DMS 273 (cell line): ENCODE results near the gene NEURL1B.

Source experiments
- DNase-seq: peaks from one replicate; lab custom pipeline; 2025; ENCODE audit not compliant: unreplicated experiment; lab: John Stamatoyannopoulos, UW

The NEURL1B gene

DNA sequence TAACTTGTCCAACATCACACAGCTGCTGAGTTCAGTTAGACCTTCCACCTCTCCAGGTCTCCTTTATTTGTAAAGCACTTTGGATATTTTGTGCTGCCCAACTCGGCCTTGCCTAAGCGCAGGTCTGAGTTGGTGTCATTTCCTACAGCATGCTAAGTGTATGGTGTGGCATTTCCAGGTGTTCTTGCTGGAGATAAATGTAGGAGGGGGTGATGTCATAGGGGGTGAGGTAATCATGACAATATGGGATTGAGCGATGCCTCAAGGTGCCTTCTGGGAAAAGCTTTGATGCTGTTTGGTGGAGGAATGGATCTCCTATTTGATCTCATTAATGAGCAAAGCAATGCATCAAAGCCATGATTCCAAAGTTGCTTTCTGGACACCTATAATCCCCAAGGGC is 32.3 kb upstream of the NEURL1B start:
- no peak for DNase-seq

DNA sequence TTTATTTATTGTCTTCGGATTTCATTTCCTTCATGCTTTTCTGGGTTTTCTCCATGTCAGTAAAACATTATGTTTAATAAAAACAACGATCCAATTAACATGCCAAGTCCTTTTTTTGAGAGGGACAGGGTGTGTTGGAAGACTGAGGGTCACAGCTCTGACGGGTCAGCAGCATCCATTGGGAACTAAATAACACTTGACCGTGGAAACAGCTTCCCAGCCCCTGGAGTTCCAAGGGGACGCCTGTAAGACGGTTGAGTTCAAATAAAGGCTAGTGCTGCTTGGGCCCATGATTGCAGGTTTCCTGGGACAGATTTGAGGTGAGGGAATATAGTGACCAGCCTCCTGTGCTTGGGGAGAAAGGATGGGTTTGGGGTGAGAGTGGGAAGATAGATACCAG is 30.4 kb upstream of the NEURL1B start:
- DNase-seq: no peak

DNA sequence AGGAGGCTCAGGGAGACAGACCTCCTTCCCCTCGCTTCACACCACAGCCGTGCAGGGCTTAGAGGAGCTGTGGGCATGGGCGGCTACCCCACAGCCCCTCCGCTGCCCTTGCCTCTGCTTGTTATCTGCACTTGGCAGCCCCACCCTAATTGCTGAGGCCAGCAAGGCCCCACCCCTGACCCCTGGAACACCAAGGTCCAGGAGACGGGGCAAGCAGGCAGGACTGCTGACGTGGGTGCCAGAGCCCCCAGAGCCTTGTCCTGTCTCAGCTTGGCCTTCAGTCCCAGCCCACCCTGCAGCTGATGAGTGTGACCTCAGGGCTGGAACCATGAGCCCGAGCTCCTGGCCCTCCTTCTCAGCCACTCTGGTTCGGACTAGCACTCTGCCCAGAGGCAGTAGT is 29.1 kb upstream of the NEURL1B start:
- no peak for DNase-seq

DNA sequence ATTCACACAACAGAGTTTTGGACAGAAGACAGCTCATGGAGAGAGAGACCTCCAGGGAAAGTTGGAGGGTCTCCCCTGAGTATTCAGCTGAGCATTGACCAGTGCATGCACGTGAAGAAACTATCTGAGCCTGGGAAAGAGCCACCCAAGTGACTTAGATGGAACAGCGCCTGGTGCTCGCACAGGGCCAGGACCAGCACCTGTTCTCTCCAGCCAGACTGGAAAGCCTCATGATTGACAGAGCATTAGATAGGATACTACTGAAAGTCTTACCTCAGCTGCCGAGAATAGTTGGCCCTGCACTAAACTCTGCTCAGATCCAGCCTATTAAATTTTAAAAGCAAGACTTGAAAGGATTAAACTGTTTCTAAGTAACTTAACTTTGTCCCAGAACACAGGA is 28.3 kb upstream of the NEURL1B start:
- DNase-seq: no peak

DNA sequence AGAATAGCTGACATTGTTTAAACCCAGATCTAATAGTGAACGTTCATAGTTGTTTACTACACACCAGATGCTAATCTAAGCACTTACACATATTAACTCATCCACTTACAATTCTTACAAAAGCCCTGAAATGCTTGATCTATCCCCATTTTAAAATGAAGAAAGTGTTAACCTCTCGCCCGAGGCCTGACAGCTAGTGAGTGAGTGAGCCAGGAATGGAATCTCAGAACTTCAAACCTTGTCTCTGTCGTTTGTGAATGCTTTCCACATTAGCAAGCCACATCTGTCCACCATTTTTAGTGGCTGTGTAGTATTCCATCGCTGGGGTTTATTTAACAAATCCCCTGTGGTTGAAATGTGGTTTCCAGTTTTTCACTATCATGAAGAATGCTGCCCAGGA is 24.9 kb upstream of the NEURL1B start:
- no peak for DNase-seq

DNA sequence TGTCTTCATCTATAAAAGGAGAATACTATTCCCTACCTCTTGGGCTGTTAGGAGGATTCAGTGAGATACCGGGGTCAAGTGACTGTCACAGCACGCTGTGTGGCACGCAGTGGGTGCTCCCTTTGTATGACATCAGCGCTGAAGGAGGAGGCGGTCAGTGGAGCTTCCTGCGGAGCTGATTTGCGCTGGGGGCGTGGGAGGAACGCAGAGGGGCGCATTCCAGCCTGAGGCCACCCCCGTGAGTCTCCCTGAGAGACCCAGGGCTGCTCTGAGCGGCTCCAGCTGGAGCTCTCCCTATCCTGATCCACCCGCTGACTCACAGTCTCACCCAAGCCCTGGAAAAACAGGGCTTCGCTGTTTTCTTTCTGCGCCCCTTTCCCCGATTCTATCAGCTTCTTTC is 24.3 kb upstream of the NEURL1B start:
- DNase-seq: no peak

DNA sequence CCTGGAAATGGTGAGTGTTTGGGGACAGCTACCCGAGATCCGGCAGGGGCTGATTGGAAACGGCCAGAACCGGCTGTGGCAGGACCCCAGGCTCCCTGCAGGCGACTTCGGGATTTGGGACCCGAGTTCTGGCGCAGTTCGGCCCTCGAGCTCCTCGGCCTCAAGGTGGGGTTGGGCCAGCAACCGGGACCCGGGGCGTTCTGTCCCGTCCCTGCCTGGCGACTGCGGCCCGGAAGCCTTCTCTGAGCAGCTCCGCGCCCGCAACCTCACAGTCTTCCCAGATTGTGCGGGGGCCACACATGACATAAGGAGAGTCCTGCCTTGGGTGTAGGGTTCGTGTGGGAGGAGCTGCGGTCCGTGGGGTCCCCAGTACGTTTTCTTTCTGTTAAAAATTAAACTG is 23.2 kb upstream of the NEURL1B start:
- no peak for DNase-seq

DNA sequence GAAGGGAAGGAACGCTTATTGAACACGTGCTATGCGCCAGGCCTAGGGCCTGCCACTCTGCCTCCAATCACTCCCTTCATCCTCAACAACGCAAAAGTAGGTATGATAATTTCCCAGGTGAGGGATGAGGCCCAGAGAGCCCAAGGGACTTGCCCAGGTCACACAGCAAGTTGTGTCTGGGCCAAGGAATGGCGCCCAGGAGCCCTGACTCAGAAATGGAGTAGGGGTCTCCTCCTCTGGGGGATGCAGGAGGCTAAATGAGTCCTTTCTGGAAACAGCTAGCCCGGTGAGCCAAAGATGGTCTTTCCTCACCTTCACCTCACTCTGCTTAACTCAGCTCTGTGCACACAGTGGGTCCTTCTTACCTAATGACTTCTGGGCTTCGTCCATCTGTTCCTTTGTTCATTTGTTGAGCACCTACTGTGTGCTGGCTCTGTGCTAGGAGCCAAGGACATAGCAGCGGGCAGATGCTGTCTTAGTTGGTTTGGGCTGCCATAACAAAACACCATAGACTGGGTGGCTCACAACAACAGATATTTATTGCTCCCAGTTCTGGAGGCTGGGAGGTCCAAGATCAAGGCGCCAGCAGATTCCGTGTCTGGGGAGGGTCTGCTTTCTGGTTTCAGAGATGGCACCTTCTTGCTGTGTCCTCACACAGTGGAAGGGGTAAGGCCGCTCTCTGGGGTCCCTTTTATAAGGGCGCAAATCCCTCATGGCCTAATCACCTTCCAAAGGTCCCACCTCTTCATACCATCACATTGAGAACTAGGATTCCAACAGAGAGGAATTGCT is 22.3 kb upstream of the NEURL1B start:
- DNase-seq: no peak

DNA sequence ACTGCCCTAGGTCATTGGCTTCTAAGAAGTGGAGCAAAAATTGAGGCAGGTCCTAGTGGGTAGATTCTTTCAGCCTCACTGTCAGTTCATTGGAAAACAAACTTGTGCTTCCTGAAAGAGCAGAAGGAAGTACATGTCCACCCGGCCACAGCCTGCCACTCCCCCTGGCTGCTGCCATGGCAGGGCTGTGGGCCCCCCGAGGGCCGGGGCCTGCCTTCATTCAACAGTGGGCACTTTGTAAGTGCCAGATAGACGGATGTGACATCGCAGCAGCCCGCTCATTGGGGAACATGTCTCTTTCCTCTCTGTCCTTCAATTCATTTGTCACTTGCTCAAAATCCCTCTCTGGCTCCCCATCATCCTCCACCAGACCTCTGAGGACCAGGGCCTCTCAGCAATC is 20.6 kb upstream of the NEURL1B start:
- no peak for DNase-seq

DNA sequence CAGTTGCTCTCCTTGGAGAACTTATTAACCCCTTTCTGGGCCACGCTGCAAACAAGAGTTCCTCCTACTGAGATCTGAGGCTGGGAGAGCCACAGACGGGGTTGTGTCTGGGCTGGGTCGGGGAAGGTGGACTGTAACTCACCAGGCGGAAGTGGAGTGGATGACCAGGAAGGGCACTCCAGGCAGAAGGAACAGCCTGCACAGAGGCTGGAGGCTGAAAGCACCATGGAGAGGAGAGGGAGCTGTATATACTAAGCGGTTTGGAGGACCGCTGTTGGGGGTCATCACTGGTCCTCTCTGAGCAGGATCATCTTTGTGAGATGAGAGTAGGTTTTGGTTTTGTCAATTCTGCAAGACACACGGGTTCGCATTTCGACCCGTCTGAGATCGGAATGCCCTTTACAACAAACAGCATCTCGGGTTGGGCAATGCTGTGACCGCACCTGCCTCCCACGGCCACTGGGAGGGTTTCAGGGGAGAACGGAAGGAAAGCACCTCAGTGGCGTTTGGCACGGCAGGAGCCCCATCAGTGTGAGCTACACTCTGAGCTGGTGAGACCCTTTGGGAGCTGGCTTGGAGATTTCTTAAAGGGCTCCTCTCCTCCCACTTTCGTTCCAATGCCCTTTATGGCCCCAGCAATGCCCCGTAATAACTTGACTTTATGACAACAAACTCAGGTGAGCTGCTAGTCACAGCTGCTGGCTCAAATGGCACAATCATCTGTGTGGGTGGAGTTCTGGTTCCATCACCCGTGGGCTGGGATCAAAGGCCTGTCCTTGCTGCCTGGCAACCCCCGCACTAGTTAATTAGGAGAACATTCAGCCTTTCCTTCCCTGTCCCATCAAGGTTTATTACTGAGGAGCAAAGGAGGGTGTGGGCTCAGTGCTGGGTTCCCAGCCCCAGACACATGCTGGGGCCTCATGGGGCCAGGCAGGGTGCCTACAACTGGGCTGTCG is 18.7 kb upstream of the NEURL1B start:
- DNase-seq: peak; percentile 15

DNA sequence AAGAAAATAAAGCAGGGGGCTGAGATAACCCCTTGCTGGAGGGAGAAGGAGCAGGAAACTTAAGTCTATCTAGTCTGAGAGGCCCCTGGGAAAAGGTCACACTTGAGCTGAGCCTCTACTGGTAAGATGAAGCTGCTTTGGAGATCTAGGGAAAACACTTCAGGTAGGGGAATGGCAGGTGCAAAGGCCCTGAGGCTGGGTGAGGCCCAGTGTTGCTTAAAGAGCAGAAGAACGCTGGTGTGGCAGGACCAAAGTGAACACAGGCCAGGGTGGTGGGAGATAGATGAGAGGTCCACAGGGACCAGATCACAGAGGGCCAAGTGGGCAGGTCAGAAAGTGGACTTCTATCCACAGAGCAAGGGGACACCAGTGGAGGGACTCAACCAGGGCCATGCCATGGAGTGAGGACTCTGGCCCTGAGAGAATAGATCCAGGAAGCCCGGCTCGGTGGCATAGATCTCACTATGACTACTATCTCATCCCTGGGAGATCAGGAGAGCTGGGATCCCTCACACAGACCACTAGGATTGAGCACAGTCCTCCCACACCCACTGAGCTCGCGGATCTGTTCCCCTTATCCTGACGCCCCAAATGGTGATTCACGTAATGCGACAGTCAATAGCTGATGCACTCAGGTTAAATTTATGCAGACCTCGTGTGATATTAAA is 17.6 kb upstream of the NEURL1B start:
- no peak for DNase-seq

DNA sequence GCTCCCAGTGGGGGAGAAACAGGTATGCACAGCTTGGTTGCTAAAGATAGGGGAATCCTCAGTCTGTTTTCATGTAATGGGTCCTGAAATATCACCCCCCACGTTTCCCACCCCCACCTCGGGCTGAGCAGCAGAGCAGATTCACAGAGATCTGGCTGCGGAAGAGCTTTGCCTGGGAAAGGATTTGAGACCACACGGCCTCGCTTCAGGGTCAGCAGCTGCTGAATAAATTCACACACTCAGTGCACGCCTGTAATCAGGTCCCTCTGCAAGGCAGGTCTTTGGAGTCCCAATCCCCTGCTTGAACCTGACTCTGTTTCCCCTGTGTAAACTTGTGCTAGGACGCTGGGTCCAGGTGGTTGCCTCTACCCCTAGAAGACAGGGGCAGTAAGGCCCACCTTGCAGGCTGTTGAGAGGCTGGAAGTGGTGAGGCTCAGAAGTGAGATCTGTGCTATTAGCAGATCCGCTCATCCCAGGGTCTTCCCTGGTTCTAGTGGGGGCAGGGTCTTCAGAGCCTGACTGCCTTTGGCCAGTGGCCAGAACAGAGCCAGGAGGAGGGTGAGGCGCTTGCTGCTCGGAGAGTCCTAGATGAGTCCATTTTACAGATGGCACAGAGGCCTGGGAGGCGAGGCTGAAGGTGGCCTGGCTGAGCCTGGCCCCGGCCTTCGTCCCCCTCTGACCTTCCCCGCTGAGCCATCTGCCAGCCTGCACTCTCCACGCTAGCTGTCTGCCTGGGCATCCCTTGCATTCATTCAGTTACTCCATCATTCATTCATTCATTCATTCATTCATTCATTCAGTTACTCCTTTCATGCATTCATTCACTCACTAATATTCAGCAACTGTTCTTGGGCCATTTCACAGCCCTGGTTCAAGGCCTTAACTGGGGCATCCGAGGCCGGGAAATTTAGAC is 16.7 kb upstream of the NEURL1B start:
- no peak for DNase-seq

DNA sequence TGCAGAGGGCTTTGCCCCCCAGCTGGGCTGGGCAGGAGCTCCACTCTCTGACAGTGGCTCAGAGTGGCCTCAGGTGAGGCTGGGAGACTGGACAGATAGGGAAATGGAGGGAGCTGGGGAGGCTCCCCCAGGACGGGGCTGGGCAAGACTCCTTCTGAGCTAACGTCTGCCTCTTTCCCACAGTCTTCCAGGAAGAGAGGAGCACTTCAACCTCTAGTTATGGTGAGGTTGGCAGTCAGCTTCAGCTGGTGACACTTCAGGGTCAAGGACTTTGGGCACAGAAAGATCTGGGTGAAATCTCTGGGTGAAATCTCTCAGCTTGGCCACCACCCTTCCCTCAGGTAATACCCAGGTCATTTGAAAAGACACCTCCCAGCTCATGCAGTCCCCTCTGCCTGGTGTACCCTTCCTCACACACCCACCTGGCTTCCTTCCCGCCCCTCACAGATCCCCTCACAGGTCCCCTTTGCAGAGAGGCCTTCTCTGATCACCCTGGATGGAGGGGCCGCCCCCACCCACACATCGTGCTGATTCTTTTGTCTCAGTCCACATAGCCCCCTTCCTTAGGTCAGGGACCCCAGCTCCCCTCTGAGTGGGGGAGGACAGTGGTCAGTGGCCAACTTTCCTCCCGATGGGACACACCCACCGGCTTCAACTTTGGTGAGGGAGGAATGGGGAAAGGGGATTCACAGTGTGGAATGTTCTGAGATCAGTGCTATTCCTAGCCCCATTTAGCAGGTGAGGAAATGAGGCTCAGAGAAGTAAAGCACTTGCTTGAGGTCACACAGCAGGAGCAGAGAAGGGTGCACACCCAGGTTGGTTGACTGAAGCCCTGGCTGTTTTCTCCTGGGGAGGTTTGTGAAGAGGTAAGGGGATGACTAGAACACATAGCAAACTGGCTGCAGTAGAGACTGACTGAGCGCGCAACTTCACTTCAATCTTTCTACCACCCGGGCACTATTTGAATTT is 15.8 kb upstream of the NEURL1B start:
- DNase-seq: no peak

DNA sequence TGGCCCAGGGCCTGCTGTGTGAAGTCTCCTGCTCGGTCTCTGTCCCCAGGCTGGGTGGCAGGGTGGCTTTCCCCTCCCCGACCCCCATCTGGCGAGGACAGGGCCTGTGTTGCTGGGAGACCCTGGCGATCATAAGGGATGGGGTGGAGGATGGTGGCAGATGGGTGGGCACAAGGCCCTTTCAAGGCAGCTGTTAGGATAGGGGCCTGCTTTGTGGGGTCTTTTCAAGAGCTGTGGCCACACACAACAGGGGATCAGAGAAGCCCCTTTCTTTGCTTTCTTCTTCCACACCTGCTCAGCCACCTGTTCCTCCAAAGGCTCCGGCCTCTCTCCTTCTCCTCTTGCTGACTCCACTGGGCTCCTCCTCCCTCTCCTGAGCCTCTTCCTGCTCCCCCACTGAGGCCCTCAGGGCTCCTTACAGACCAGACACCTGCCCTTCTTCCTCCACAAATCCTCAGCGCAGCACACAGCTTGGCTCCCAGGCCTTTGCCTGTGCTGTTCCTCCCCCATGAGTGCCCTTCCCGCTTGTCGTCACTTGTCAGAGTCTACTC is 15.0 kb upstream of the NEURL1B start:
- no peak for DNase-seq

DNA sequence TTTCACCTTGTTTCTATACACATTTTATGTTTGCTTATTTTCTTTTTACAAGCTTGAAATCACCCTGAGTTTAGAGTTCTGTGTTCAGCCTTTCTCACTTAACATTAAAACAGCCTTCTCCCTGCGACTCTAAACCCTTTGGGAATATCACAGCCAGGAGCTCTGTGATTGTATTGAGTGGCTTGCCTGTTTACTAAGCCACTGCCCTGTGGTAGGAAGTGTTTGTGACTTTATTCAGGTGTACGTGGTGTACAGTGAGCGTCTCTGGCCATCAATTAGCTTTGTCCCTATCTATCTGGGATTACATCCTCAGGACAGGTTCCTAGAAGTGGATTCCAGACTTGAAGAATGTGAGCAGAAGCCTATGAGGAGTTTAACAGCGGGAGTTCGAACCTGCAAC is 11.0 kb upstream of the NEURL1B start:
- DNase-seq: no peak

DNA sequence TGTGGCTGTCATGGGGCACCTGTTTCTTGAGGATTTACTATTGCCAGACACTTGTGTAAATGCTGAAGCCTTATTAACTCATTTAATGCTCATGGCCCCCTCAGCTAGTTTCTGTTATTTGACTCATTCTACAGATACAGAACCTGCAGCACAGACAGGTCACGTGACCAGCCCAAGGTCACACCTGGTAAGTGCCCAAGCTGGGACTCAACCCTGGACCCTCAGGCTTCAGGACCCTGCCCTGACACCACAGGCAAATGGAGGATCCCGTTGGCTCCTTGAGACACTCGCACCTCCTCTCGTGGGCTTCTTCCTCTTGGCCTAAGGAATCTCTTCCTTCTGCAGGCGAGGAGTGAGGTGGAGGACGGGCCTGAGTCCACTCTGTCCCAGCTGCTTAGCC is 10.6 kb upstream of the NEURL1B start:
- DNase-seq: no peak

DNA sequence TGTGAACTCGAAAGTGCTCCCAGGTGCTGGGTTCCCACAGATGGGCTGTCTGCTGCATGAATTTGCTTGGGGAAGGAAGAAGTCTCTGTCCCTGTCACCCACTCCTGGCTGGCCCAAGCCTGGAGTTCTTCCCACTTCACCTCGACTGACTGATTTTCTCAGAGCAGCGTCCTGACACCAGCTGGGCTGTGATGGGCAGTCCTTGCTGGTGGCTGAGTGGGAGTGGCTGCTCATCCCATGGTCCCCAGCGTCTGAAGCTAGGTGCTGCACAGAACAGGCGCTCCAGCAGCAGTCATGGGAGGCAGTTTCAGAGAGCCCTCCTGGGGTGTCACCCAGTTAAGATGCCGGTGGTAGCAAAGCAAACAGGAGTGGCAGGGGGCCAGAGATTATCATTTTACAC is 10.1 kb upstream of the NEURL1B start:
- DNase-seq: no peak

DNA sequence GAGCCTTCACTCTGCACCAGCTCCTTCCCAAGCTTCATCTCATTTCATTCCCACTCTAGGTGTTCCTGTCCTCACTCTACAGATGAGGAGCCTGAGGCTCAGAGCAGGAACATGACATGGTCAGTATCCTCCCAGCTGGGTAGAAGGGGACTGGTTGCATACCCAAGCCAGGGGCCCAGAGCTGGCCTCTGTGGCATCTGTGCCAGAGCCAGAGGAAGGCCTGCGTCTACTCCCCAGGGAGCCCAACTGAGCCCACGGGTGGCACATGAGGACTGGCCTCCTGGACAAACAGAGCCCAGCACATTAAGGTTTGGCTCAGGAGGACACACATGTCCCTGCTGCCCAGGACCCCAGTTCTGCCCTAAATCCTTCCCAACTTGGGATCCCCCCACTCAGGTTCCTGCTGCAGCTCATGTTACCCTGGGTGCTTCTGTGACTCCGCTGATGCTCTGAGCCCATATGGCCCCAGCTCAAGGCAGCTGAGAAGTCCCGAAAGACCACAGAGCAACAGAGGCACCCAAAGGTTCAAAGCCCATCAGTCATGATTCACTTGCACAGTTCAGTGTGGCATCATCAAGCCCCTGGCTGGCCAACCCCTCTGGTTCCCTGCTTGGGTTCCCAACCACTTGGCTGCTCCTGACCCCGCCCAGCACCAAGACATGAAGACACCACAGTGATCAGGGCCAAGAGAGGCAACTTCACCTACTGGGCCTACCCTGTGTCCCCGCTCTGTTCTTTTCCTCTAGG is 8.5 kb upstream of the NEURL1B start:
- no peak for DNase-seq
